SKM-1 treated with dmso at 0.1 percent for 144 hours (cell line): ENCODE data around the gene SLC2A13.
"Not testable (repeated sequence)": the region's sequence is repeated elsewhere in the genome, so short reads cannot be mapped to it uniquely, and the experiment has no call there.

Experiments used
- DNase-seq: peaks from one replicate; lab custom pipeline; 2025; ENCODE audit not compliant: unreplicated experiment; lab: John Stamatoyannopoulos, UW

SLC2A13 gene

GRCh38 chr12:39824505-39825212 is 281.2 kb downstream of the SLC2A13 start:
- no peak for DNase-seq

- no peak for DNase-seq
Observed at GRCh38 chr12:39816671-39817185, 289.2 kb downstream of the SLC2A13 start.

GRCh38 chr12:39815746-39816145 is 290.1 kb downstream of the SLC2A13 start:
- DNase-seq: no peak

GRCh38 chr12:39814626-39815025 is 291.3 kb downstream of the SLC2A13 start:
- DNase-seq: no peak

GRCh38 chr12:39813776-39814175 is 292.1 kb downstream of the SLC2A13 start:
- no peak for DNase-seq

GRCh38 chr12:39812456-39812855 is 293.4 kb downstream of the SLC2A13 start:
- not testable (repeated sequence) for DNase-seq

- peak; percentile 1 for DNase-seq
Observed at GRCh38 chr12:39807043-39807442, 298.8 kb downstream of the SLC2A13 start.

GRCh38 chr12:39805651-39806050 is 300.2 kb downstream of the SLC2A13 start:
- DNase-seq: no peak

GRCh38 chr12:39804898-39805297 is 301.0 kb downstream of the SLC2A13 start:
- DNase-seq: no peak

GRCh38 chr12:39804479-39804878 is 301.4 kb downstream of the SLC2A13 start:
- no peak for DNase-seq

GRCh38 chr12:39803151-39803550 is 302.7 kb downstream of the SLC2A13 start:
- DNase-seq: no peak

- DNase-seq: no peak
Observed at GRCh38 chr12:39798977-39799376, 306.9 kb downstream of the SLC2A13 start.

GRCh38 chr12:39798429-39798828 is 307.5 kb downstream of the SLC2A13 start:
- no peak for DNase-seq

GRCh38 chr12:39795481-39795880 is 310.4 kb downstream of the SLC2A13 start:
- no peak for DNase-seq

GRCh38 chr12:39792938-39793337 is 312.9 kb downstream of the SLC2A13 start:
- DNase-seq: no peak

GRCh38 chr12:39788239-39788638 is 317.6 kb downstream of the SLC2A13 start:
- DNase-seq: no peak

- not testable (repeated sequence) for DNase-seq
Observed at GRCh38 chr12:39785814-39786213, 320.1 kb downstream of the SLC2A13 start.

GRCh38 chr12:39782026-39782545 is 323.8 kb downstream of the SLC2A13 start:
- no peak for DNase-seq

- DNase-seq: no peak
Observed at GRCh38 chr12:39780913-39781446, 324.9 kb downstream of the SLC2A13 start.

- no peak for DNase-seq
Observed at GRCh38 chr12:39780411-39780912, 325.4 kb downstream of the SLC2A13 start.

GRCh38 chr12:39779768-39780340 is 326.0 kb downstream of the SLC2A13 start:
- no peak for DNase-seq

GRCh38 chr12:39777465-39777864 is 328.4 kb downstream of the SLC2A13 start:
- DNase-seq: no peak
